GM21381 (cell line): ENCODE measurements around the gene RCSD1.
"Not testable (repeated sequence)": the region's sequence is repeated elsewhere in the genome, so short reads cannot be mapped to it uniquely, and the experiment has no call there.

Experiments
- ATAC-seq: cut with Tn5 transposase; IDR thresholded peaks from one replicate; pipeline ENCODE4 v1.9.1; 2021; ENCODE audit warnings: mild to moderate bottlenecking, moderate library complexity; ENCODE audit not compliant: unreplicated experiment

RCSD1 gene

GRCh38 chr1:167629681-167630567 lies at the start of gene RCSD1:
Gene RCSD1, plus strand, starts transcription at chr1:167630232. Its CDS starts 192 bp downstream, at chr1:167630424.
- ATAC-seq = no peak

DNA sequence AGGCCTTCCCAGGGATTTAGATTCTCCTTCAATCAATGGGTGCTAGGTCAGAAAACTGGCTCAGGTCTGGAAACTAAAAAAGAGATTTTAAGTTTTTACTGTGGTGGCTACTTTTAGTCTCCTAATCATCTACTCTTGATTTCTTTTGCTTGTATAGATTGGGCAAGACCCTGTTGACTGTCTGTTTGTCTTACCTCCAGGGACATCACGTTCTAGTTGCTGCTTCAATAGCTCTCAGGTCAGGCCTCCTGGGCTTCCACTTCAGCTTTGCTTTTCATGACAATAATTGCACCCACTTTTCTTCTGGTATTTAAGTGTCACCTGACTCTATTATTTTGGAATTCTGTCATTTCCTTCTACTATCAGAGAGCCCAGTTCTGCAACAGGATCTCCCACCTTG lies 48.0 kb upstream of the RCSD1 start:
- ATAC-seq = no peak

DNA sequence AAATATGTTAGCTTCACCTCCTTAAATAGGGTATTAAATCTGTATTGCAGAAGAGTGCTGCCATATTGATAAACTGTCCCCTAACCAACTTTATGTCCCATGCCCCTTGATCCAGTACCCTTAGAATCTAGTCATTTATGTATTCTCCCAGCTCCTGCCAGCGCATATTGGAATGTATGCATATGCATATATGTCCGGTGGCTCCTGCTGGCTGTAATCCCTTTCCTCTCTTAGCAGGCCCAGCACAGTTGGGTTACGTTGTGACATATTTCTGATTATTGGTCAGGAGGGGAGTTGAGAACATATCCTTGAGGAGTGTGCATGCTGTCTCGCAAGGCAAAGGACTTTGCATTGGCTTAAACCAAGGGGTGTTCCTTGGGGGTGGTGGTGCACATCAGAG lies 47.3 kb upstream of the RCSD1 start:
- no peak for ATAC-seq

DNA sequence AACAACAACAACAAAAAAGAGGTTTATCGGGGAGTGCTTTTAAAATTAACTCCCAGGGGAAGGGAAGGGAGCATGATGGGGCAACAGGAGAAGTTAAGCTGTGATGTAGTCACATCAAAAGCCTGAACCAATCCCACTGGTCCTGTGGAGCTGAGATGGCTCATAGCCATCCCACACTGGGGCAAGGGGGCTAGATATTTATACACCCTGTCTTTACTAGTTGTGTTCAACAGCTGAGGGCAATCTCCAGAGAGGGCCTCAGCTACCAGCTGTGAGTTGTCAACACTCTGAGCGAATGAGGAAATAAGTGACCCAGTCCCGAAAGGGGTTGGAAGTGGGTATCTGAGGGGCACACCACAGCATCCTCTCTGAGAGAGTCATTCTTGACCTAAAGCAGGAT lies 45.5 kb upstream of the RCSD1 start:
- ATAC-seq = no peak

- no peak for ATAC-seq
Observed at GRCh38 chr1:167587342-167587741, 42.7 kb upstream of the RCSD1 start.

- no peak for ATAC-seq
Observed at GRCh38 chr1:167587872-167588271, 42.2 kb upstream of the RCSD1 start.

GRCh38 chr1:167588361-167588760 lies 41.7 kb upstream of the RCSD1 start:
- ATAC-seq = no peak

DNA sequence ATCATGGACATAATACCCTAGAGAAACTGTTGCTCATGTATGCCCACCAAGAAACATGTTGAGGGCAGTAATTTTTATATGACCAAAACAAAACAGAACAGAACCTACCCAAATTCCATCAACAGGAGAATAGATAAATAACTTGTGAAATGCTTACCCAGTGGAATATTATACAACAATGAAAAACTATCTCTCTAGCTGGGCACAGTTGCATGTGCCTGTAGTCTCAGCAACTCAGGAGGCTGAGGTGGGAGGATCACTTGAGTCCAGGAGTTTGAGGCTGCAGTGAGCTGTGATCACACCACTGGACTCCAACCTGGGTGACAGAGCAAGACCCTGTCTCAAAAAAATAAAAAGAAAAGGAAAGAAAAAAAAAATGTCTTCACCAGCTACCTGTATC lies 37.6 kb upstream of the RCSD1 start:
- ATAC-seq = no peak

GRCh38 chr1:167593860-167594259 lies 36.2 kb upstream of the RCSD1 start:
- ATAC-seq = no peak

DNA sequence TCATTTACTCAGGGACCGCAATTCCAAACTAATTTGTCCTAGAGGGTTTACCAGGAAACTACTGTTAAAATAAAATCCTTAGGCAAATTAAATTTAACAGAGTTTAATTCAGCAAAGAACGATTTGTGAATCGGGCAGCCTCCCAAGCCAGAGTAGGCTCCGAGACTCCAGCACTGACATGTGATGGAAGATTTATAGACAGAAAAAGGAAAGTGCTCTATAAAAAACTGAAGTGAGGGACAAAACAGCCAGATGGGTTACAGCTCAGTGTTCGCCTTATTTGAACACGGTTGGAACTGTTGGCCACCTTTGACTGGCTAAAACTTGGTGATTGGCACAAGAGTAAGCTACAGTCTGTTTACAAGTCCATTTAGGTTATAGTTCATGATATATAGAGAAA lies 35.2 kb upstream of the RCSD1 start:
- no peak for ATAC-seq

DNA sequence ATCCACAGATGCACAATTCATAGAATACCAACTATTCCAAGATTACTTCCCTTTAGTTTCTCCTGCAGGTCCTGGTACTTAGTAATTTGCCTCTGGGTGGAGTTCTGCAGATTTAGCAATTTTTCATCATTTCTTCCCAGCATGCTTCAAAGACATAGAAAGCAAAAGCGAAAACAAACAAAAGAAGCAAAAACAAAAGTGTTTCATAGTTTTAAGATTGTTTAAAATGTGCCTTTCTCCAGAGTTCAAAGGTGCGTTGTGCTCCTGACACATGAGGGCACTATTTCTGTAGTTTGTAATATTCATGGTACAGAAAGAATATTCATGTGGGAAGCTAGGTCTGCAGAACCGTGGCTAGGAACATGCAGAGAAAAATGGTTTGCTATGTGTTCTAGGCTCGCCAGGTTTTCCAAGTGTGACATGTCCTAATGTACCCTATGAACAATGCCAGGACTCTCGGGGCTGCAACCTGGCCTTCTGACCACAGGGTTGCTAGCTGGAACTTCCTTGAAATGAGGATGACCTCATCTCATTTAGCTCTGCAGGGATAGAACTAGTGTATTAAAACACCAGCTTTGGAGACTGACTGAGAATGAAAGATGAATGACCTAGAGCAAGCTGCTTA lies 30.0 kb upstream of the RCSD1 start:
- ATAC-seq = peak; percentile 68

DNA sequence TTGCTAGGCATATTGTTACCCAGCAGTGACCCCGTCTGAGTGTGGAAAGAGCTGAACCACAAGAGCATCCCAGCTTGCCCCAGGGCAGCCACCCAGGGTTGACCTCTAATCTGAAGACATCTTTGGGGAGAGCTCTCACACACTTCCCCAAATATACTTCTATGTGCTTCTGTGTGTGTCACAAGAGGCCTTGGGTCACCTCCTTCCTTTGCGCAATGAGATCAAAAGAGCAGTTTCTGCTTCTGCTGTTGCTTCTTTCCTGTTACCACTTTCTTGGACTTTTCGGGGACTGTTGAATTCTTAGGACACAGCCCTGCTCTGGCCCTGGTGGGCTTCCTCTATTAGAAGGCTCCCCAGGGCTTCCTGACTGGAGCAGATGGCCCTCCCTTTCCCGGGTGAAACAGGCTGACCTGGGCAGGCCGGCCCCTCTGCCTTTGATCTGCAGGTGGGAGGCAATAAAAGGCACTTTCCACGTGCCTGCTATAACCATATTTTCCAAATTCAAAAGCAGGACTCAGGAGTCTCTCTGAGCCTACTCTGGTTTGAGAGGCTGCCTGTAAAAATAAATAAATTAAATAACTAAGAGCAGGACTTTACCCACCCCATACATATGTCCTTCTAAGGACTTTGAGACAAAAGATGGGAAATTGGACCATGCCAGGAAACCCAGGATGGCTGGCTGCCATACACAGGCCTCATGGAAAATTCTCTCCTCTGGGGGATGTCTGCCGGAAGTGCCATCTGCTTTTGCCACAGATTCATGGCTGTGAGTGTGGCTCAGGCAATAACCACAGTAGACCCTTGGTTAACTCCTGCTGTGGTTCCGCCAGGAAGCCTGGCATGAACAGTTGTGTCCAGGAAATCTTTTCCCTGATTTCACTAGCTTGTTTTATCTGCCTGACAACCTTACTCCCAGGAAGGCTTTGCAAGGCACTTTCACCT lies 28.3 kb upstream of the RCSD1 start:
- no peak for ATAC-seq

DNA sequence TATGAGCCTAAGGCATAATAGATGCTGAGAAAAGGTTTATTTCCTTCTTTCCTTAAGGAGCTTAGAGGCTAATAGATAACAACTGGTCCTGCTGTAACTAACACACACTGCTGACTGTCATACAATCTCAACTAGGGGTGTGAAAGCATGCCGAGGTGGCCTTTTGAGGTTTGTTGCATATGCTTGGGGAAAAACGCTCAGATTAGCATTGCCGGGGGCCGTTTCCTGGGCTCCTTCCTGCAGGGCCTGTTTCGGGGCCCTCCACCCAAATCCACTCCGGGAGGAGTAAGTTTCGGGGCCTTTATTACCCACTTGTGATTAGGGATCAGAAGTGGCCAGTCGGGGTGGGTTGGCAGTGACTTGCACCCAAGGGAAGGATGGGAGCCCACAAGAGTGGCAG lies 27.2 kb upstream of the RCSD1 start:
- ATAC-seq = no peak

GRCh38 chr1:167605576-167605975 lies 24.5 kb upstream of the RCSD1 start:
- no peak for ATAC-seq

DNA sequence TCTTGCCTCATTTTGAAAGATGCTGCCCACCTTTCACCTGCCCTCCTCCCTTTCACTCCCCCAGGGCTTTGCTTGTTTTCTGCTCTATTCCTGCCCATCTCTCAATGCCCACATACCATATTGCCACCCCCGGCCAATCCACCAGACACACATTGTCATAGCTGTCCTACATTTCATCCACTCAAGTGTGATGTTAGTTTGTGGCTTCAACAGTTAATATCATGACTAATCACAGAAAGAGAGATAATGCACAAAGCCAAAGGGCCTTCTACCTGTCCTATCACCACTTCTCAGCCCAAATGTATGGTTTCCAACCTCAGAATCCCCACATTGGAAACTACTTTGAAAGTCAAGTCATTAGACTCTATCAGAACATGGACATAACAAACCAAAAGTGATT lies 18.0 kb upstream of the RCSD1 start:
- ATAC-seq = no peak

DNA sequence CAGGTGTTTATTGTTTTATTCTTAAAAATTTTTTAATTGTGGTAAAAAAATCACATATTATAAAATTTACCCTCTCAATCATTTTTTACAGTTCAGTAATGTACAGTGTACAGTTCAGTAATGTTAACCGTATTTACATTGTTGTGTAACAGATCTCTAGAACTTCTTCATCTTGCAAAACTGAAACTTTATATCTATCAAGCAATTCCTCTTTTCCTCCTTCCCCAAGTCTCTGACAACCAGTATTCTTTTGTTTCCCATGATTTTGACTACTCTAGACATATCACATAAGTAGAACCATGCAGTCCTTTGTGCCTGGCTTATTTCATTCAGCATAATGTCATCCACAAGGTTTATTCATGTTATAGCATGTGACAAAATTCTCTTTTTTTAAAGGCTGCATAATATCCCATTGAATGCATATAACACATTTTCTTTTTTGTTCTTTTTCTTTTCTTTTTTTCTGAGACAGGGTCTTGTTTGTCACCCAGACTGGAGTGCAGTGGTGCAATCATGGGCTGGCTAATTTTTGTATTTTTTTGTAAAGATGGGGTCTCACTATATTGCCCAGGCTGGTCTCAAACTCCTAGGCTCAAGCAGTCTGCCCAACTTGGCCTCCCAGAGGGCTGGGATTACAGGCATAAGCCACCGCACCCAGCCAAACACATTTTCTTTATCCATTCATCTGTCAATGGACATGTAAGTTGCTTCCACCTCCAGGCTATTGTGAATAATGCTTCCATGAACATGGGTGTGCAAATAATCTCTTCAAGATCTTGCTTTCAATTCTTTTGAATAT lies 17.2 kb upstream of the RCSD1 start:
- no peak for ATAC-seq

DNA sequence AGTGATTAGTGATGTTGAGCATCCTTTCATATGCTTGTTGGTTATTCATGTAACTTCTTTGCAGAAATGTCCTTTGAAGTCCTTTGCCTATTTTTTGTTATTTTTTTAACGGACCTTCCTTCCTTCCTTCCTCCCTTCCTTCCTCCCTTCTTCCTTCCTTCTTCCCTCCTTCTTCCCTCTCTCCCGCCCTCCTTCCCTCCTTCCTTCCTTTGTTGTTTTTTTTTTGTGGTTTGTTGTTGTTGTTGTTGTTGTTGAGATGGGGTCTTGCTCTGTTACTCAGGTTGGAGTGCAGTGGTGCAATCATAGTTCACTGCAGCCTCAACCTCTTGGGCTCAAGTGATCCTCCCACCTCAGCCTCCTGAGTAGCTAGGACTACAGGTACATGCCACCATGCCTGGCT lies 16.0 kb upstream of the RCSD1 start:
- ATAC-seq = not testable (repeated sequence)

- ATAC-seq = no peak
Observed at GRCh38 chr1:167614851-167615250, 15.2 kb upstream of the RCSD1 start.

- no peak for ATAC-seq
Observed at GRCh38 chr1:167616521-167616920, 13.5 kb upstream of the RCSD1 start.
